GM23338 (cell line): ENCODE results near the gene CAND1.

Experiments
- CREB1 ChIP-seq: fragments of 250-450 bp; sonication (Bioruptor Pico); IDR thresholded peaks from 2 replicates; pipeline ENCODE4 v1.5.0; 2020; ENCODE audit warnings: low read depth, mild to moderate bottlenecking, moderate library complexity
- CTCF ChIP-seq, 2 experiments: fragments of 200-600 bp in 1 of 2; sonication (generic) in 1 of 2; conservative IDR thresholded peaks; 2 replicates each; pipeline versions ENCODE4 v1.5.1 to v1.6.1; 2016 to 2017; ENCODE audit warnings: antibody characterized with exemption in 2 of 2, low read depth in 2 of 2, mild to moderate bottlenecking in 2 of 2, moderate library complexity in 1 of 2
- EZH2 ChIP-seq: fragments of 200-600 bp; sonication (generic); IDR thresholded peaks from one replicate; pipeline ENCODE4 v1.8.0; 2017; ENCODE audit warnings: antibody characterized with exemption, mild to moderate bottlenecking, low read depth; ENCODE audit not compliant: unreplicated experiment
- EZH2phosphoT487 ChIP-seq: fragments of 200-600 bp; sonication (generic); IDR thresholded peaks from one replicate; pipeline ENCODE4 v1.8.1; 2018; ENCODE audit warnings: antibody characterized with exemption; ENCODE audit not compliant: unreplicated experiment
- NANOG ChIP-seq: IDR thresholded peaks from 2 replicates; pipeline ENCODE4 v1.6.1; 2016; ENCODE audit warnings: antibody characterized with exemption, borderline replicate concordance
- POLR2AphosphoS5 ChIP-seq: IDR thresholded peaks from 2 replicates; pipeline ENCODE4 v1.6.1; 2016; ENCODE audit warnings: antibody characterized with exemption, low read depth
- REST ChIP-seq: IDR thresholded peaks from one replicate; pipeline ENCODE4 v1.6.1; 2018; ENCODE audit warnings: antibody characterized with exemption; ENCODE audit not compliant: unreplicated experiment
- ZNF114 ChIP-seq: fragments of 250-450 bp; sonication (Bioruptor Pico); IDR thresholded peaks from 2 replicates; pipeline ENCODE4 v1.5.0; 2020; ENCODE audit warnings: mild to moderate bottlenecking, moderate library complexity
- ZNF331 ChIP-seq: fragments of 250-450 bp; sonication (Bioruptor Pico); IDR thresholded peaks from 2 replicates; pipeline ENCODE4 v1.5.0; 2020; ENCODE audit warnings: low read depth, mild to moderate bottlenecking, moderate library complexity

- no peak for TF ChIP-seq CTCF (conservative IDR thresholded peaks at IDR 0.05; ENCODE audit: low read depth in 2 of 2)
- no peak for TF ChIP-seq EZH2
- TF ChIP-seq ZNF331 (CRISPR knock-in tag) = no peak
- TF ChIP-seq EZH2phosphoT487 = no peak
- TF ChIP-seq NANOG = no peak
- no peak for TF ChIP-seq REST
- no peak for TF ChIP-seq POLR2AphosphoS5
- TF ChIP-seq CREB1 = no peak
- no peak for TF ChIP-seq ZNF114 (CRISPR knock-in tag)
Measured at GRCh38 chr12:67306712-67307111, 37.6 kb downstream of the CAND1 start.
